PC-9 (cell line): ENCODE results near the gene ZSCAN31. TPM values are rescaled to one million over a fixed set of nuclear protein-coding genes. Genes with fewer than 3 reads are reported as not detected.

ENCODE experiments used
- BruUV-seq: library from RNA; stranded (reverse); fragments of 400-500 nt; replicated peaks from 2 replicates; lab custom pipeline; 2021; lab: Mats Ljungman, UMichigan
- CTCF ChIA-PET: fragments of 300-600 bp; sonication (Branson Sonifier 250); formaldehyde crosslinking; loops from one replicate; lab custom pipeline; 2022; ENCODE audit warnings: antibody characterized with exemption; lab: Charles Lee
- POLR2A ChIA-PET: fragments of 300-600 bp; sonication (Branson Sonifier 250); formaldehyde crosslinking; loops from one replicate; lab custom pipeline; 2022; ENCODE audit warnings: antibody characterized with exemption; ENCODE audit not compliant: unreplicated experiment; lab: Charles Lee
- DNase-seq, 2 experiments: peaks; one replicate each; pipeline versions ENCODE4 v3.0.0 to v3.0.0-alpha.2; 2015 to 2022; ENCODE audit warnings: mixed read lengths in 1 of 2
- H2AFZ ChIP-seq: fragments of 200-600 bp; sonication (generic); 2 replicates; pipeline ENCODE4 v1.8.1; 2017; ENCODE audit warnings: antibody characterized with exemption
- H3F3A ChIP-seq: fragments of 200-600 bp; sonication (generic); 2 replicates; pipeline ENCODE4 v1.8.1; 2017; ENCODE audit warnings: antibody characterized with exemption, mild to moderate bottlenecking, low read depth; ENCODE audit not compliant: insufficient read depth
- H3K27ac ChIP-seq: fragments of 200-600 bp; sonication (generic); 2 replicates; pipeline ENCODE4 v1.6.1; 2016; ENCODE audit warnings: mixed run types
- H3K27me3 ChIP-seq: fragments of 200-600 bp; sonication (generic); 2 replicates; pipeline ENCODE4 v1.6.1; 2016; ENCODE audit warnings: low read depth, mixed run types; ENCODE audit not compliant: insufficient read depth
- H3K36me3 ChIP-seq: fragments of 200-600 bp; sonication (generic); 2 replicates; pipeline ENCODE4 v1.6.1; 2016; ENCODE audit warnings: low read depth, mixed run types
- H3K4me1 ChIP-seq: fragments of 200-600 bp; sonication (generic); replicated peaks from 2 replicates; pipeline ENCODE4 v1.6.1; 2016; ENCODE audit warnings: mixed run types; ENCODE audit not compliant: insufficient read depth
- H3K4me2 ChIP-seq: fragments of 200-600 bp; sonication (generic); 2 replicates; pipeline ENCODE4 v1.6.1; 2017; ENCODE audit warnings: mixed run types
- H3K4me3 ChIP-seq: fragments of 200-600 bp; sonication (generic); 2 replicates; pipeline ENCODE4 v1.6.1; 2016; ENCODE audit warnings: mixed run types
- H3K79me2 ChIP-seq: fragments of 200-600 bp; sonication (generic); 2 replicates; pipeline ENCODE4 v1.6.1; 2017; ENCODE audit warnings: low read depth, mixed run types
- H3K9me2 ChIP-seq: fragments of 200-600 bp; sonication (generic); 2 replicates; pipeline ENCODE4 v1.8.1; 2017; ENCODE audit warnings: mild to moderate bottlenecking; ENCODE audit not compliant: insufficient read depth
- H3K9me3 ChIP-seq: fragments of 200-600 bp; sonication (generic); 2 replicates; pipeline ENCODE4 v1.8.1; 2016; ENCODE audit warnings: low read depth; ENCODE audit not compliant: insufficient read depth
- H4K20me1 ChIP-seq: fragments of 200-600 bp; sonication (generic); 2 replicates; pipeline ENCODE4 v1.8.1; 2017; ENCODE audit not compliant: insufficient read depth
- EZH2 ChIP-seq: fragments of 200-600 bp; sonication (generic); IDR thresholded peaks from 2 replicates; pipeline ENCODE4 v1.8.0; 2017; ENCODE audit warnings: antibody characterized with exemption, low read depth
- intact Hi-C: fragments of 100-400 bp; cut with micrococcal nuclease; formaldehyde crosslinking; loops from one replicate; pipeline ENCODE4 v1.10.0; 2022; ENCODE audit not compliant: unreplicated experiment
- total RNA-seq: library from RNA; stranded (reverse); gene quantifications from 2 replicates; pipeline ENCODE4 v1.2.3, GENCODE V29; 2021
- TF ChIP-seq, protein P1 (sequence below): fragments of 200-600 bp; sonication (generic); conservative IDR thresholded peaks from 2 replicates; pipeline ENCODE4 v1.6.1; 2017; ENCODE audit warnings: mixed run types, antibody characterized with exemption, mild to moderate bottlenecking, moderate library complexity

ZSCAN31 gene
- total RNA-seq, 1 experiment from 2014 or later: 88.8 TPM

DNA sequence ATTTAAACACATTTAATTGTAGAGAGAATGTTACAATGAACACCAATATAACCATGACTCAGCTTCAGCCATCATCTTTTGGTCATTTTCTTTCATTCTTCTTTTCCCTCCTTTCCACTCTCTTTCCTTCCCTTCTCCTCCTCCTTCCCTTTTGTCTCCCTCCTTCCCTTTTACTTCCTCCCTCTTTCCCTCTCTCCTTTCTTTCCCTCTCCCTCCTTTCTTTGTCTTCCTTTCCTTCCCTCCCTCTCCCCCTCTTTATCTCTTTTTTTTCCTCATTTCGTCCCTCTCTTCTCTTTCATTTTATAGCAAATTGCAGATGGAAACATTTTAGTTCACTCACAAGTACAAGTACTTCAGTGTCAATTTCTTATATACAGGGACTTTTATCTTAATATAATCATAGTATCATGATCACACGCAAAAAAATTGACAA is 15.6 kb upstream of the ZSCAN31 start:
- ChIA-PET POLR2A (no interaction called here), CTCF (no interaction called here)
- Histone ChIP-seq H3K4me1 (peaks cover 35% of the 10 kb centered on the region), H4K20me1 (no peaks in the 10 kb centered on the region), H3K79me2 (peaks cover 40% of the 10 kb centered on the region), H3K4me3 (peak overlapping the region; percentile 84; the same call in 1 of the 2 replicates), H3K27me3 (no peaks in the 10 kb centered on the region), H2AFZ (no peak overlapping the region), H3F3A (peaks cover 7% of the 10 kb centered on the region; the same call in 1 of the 2 replicates), H3K9me2 (no peaks in the 10 kb centered on the region), H3K9me3 (no peaks in the 10 kb centered on the region), H3K27ac (no peak overlapping the region), H3K4me2 (peak overlapping the region; percentile 84), H3K36me3 (no peaks in the 10 kb centered on the region)
- intact Hi-C loops: no loop called here
- DNase-seq: no peak
- no peak for TF ChIP-seq EZH2
- TF ChIP-seq, protein P1, sequence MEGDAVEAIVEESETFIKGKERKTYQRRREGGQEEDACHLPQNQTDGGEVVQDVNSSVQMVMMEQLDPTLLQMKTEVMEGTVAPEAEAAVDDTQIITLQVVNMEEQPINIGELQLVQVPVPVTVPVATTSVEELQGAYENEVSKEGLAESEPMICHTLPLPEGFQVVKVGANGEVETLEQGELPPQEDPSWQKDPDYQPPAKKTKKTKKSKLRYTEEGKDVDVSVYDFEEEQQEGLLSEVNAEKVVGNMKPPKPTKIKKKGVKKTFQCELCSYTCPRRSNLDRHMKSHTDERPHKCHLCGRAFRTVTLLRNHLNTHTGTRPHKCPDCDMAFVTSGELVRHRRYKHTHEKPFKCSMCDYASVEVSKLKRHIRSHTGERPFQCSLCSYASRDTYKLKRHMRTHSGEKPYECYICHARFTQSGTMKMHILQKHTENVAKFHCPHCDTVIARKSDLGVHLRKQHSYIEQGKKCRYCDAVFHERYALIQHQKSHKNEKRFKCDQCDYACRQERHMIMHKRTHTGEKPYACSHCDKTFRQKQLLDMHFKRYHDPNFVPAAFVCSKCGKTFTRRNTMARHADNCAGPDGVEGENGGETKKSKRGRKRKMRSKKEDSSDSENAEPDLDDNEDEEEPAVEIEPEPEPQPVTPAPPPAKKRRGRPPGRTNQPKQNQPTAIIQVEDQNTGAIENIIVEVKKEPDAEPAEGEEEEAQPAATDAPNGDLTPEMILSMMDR: no peak
- no TSS peak for BruUV-seq

DNA sequence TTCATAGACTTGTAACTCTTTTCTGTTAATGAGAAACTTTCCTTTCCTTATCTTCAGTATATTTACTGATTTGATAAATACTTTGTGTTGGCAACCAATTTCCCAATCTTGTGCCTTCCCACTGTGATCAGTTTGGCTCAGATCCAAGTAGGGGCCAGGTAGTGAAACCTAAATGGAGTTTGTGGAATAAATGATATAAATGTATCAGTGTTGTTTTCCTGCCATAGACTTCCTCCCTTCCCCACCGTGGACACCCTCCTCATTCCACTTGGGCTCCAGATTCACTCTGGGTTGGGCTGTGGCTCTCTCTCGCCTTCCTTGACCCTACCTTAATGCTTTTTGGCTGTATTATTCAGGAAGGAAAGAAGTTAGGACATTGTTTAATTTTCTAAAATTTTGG is 15.1 kb upstream of the ZSCAN31 start:
- no peaks in the 10 kb centered on the region for H3K27me3 ChIP-seq
- H3K4me2 ChIP-seq: peak overlapping the region; percentile 84
- H3K9me2 ChIP-seq: no peaks in the 10 kb centered on the region
- TF ChIP-seq, protein P1: no peak
- TF ChIP-seq EZH2: no peak
- DNase-seq: no peak
- no peak overlapping the region for H3K27ac ChIP-seq
- H4K20me1 ChIP-seq: no peaks in the 10 kb centered on the region
- ChIA-PET CTCF (no interaction called here), POLR2A (no interaction called here)
- peak overlapping the region; percentile 84; the same call in 1 of the 2 replicates for H3K4me3 ChIP-seq
- no peak overlapping the region for H2AFZ ChIP-seq
- no peaks in the 10 kb centered on the region for H3K9me3 ChIP-seq
- intact Hi-C loops: no loop called here
- H3K79me2 ChIP-seq: peaks cover 40% of the 10 kb centered on the region
- H3F3A ChIP-seq: peaks cover 7% of the 10 kb centered on the region; the same call in 1 of the 2 replicates
- BruUV-seq: no TSS peak
- no peaks in the 10 kb centered on the region for H3K36me3 ChIP-seq
- peaks cover 35% of the 10 kb centered on the region for H3K4me1 ChIP-seq

DNA sequence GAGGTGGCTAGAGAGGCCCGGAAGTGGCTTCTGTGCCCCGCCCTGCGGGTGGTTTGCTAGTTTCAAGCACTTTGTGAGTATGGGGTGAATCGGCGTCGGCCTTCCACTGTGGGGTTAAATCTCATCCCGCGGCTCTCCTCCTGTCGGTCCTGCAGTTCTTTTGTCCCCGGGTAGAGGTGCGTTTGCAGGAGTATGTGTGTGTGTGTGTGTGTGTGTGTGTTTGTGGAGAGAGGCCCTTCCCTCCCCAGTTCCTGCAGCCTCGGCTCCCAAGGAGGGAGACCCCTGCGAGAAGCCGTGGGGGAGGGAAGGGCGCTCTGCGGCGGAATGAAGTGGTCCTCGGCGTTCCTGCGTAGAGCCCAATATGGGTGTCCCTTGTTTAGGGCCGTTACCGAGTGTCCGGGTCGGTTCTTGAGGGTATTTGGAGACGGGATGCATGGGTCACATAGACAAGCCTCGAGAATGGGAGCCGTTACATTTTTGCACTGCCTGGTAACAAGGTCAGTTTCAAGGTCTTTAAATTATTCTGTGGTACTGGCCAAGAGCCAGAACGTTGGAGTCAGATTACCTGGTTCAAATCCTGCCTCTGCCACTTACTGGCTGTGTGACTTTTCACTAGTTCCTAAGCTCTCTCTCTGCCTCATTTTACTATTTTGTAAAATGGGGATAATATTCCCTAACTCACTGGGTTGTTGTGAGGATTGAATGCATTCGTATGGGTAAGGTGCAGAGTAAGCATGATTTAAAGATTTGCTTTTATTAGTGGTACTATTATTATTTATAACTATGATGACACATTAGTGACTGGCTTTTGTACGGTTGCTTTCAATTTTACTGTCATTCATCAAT is 14.2 kb upstream of the ZSCAN31 start, which contains the start of gene ZKSCAN3:
Gene ZKSCAN3, plus strand, starts transcription at position 56 of the 846 bp plus-strand sequence. CDS start 9,640 bp downstream, outside the sequence.
- Histone ChIP-seq H3K9me2 (no peaks in the 10 kb centered on the region), H3K4me2 (peak within 1 kb of the TSS; percentile 84), H3K4me3 (peak within 1 kb of the TSS; percentile 84), H4K20me1 (no peaks in the 10 kb centered on the region), H3K27ac (0 out of 2 replicates have a peak within 1 kb of the TSS, but pooled peaks have one; percentile 12), H3K36me3 (no peaks in the 10 kb centered on the region), H3K27me3 (no peaks in the 10 kb centered on the region), H3K9me3 (no peaks in the 10 kb centered on the region), H2AFZ (peak within 1 kb of the TSS; percentile 98), H3F3A (peaks cover 7% of the 10 kb centered on the region; the same call in 1 of the 2 replicates), H3K4me1 (peaks cover 30% of the 10 kb centered on the region), H3K79me2 (peaks cover 40% of the 10 kb centered on the region)
- TSS peak; percentile 60 for BruUV-seq
- CTCF ChIA-PET: no interaction called here
- POLR2A ChIA-PET: interaction anchor here (0.7 kb wide), 4 partner anchors 168 to 1027 kb away, joined by 3 to 9 read pairs (median 6); no protein-coding TSS in a partner anchor
- DNase-seq: peak; percentile 70 to 74
- TF ChIP-seq EZH2: no peak
- TF ChIP-seq, protein P1: no peak
- intact Hi-C loops: no loop called here
